Osteoblast (primary cell): Measurements from ENCODE around the gene HIGD2A. TPM values are rescaled to one million over a fixed set of nuclear protein-coding genes. Genes with fewer than 3 reads are reported as not detected.
A peak's percentile ranks its signal among the peaks of the same experiment; 100 is the strongest.

Experiments
- DNase-seq: peaks from one replicate; pipeline ENCODE4 v3.0.0; 2011; ENCODE audit warnings: low spot score, mixed read lengths; ENCODE audit not compliant: insufficient read length; ENCODE audit errors: missing footprints
- H2AFZ ChIP-seq: 2 replicates; pipeline ENCODE4 v1.6.0; 2011; ENCODE audit warnings: mild to moderate bottlenecking, low read length
- H3K27ac ChIP-seq: 2 replicates; pipeline ENCODE4 v1.5.1; 2011; ENCODE audit warnings: mild to moderate bottlenecking, low read depth, low read length, moderate library complexity
- H3K27me3 ChIP-seq: 2 replicates; pipeline ENCODE4 v1.6.0; 2012; ENCODE audit warnings: mild to moderate bottlenecking, control low read depth, inconsistent platforms, low read length, moderate library complexity; ENCODE audit not compliant: insufficient read depth
- H3K36me3 ChIP-seq: 2 replicates; pipeline ENCODE4 v1.5.1; 2011; ENCODE audit warnings: mild to moderate bottlenecking, low read length, control low read depth, moderate library complexity; ENCODE audit not compliant: insufficient read depth
- H3K4me1 ChIP-seq: 2 replicates; pipeline ENCODE4 v1.5.1; 2011; ENCODE audit warnings: mild to moderate bottlenecking, low read length, control low read depth, moderate library complexity; ENCODE audit not compliant: insufficient read depth
- H3K4me2 ChIP-seq: 2 replicates; pipeline ENCODE4 v1.6.0; 2011; ENCODE audit warnings: mild to moderate bottlenecking, low read length; ENCODE audit not compliant: insufficient read depth
- H3K4me3 ChIP-seq: fragments of 200-600 bp; sonication (generic); 3 replicates; pipeline ENCODE4 v1.5.1; 2012; ENCODE audit warnings: mild to moderate bottlenecking, low read length, inconsistent platforms; ENCODE audit not compliant: insufficient read depth
- H3K79me2 ChIP-seq: 2 replicates; pipeline ENCODE4 v1.6.0; 2012; ENCODE audit warnings: mild to moderate bottlenecking, low read length, control low read depth, inconsistent platforms; ENCODE audit not compliant: insufficient read depth
- H3K9me3 ChIP-seq: 2 replicates; pipeline ENCODE4 v1.5.1; 2011; ENCODE audit warnings: low read depth, low read length, control low read depth
- H4K20me1 ChIP-seq: 2 replicates; pipeline ENCODE4 v1.6.0; 2012; ENCODE audit warnings: mild to moderate bottlenecking, low read length, control low read depth; ENCODE audit not compliant: insufficient read depth
- total RNA-seq: library from RNA; depleted of rRNA; stranded (reverse); fragments of >200 nt; gene quantifications from 2 replicates; pipeline ENCODE4 v1.2.3, GENCODE V29; 2012
- TF ChIP-seq, protein P1 (sequence below): IDR thresholded peaks from 2 replicates; pipeline ENCODE4 v1.5.1; 2011; ENCODE audit warnings: mild to moderate bottlenecking, low read depth, low read length, moderate library complexity; ENCODE audit errors: extremely low read depth

HIGD2A gene
- total RNA-seq, 1 donor, result 34.7 TPM

DNA sequence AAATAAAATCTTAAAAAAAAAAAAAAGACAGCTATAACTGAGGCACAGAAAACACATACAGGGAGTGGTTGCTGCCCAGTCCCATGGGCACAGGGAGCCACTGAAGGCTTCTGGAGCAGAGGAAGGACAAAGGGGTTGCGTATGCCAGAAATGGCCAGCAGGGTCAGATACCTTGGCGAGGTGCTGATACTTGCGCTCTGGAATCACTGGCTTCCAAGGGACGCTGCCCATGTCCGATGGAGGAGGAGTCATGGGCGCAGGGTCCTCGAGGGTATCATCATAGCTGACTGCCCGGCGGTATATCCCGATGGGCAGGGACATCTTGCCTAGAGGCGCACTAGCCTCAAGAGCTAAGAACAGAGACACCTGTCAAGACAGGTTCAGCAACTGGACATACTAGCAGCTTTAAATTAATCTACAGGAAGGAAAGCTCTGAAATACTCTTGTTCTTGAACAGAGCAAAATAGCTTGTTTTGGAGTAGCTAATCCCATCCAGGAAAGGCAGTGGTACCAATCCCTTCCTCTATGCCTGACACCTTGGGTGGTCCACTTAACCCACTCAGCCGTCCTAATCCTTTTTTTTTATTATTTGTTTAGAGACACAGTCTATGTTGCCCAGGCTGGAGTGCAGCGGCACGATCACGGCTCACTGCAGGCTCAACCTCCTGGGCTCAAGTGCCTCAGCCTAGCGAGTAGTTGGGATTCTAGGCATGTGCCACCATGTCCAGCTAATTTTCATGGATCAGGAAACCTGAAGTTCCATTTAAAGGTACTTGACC, 33.0 kb upstream of the HIGD2A start:
- DNase-seq, result no peak
- Histone ChIP-seq H3K27ac (no peak overlapping the region), H3K36me3 (peaks cover 57% of the 10 kb centered on the region), H3K27me3 (no peaks in the 10 kb centered on the region), H3K4me1 (no peaks in the 10 kb centered on the region), H4K20me1 (peaks cover 47% of the 10 kb centered on the region), H2AFZ (no peak overlapping the region), H3K4me3 (no peak overlapping the region), H3K79me2 (peaks cover 83% of the 10 kb centered on the region), H3K9me3 (no peaks in the 10 kb centered on the region), H3K4me2 (no peak overlapping the region)
- TF ChIP-seq, protein P1, sequence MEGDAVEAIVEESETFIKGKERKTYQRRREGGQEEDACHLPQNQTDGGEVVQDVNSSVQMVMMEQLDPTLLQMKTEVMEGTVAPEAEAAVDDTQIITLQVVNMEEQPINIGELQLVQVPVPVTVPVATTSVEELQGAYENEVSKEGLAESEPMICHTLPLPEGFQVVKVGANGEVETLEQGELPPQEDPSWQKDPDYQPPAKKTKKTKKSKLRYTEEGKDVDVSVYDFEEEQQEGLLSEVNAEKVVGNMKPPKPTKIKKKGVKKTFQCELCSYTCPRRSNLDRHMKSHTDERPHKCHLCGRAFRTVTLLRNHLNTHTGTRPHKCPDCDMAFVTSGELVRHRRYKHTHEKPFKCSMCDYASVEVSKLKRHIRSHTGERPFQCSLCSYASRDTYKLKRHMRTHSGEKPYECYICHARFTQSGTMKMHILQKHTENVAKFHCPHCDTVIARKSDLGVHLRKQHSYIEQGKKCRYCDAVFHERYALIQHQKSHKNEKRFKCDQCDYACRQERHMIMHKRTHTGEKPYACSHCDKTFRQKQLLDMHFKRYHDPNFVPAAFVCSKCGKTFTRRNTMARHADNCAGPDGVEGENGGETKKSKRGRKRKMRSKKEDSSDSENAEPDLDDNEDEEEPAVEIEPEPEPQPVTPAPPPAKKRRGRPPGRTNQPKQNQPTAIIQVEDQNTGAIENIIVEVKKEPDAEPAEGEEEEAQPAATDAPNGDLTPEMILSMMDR, result no peak

DNA sequence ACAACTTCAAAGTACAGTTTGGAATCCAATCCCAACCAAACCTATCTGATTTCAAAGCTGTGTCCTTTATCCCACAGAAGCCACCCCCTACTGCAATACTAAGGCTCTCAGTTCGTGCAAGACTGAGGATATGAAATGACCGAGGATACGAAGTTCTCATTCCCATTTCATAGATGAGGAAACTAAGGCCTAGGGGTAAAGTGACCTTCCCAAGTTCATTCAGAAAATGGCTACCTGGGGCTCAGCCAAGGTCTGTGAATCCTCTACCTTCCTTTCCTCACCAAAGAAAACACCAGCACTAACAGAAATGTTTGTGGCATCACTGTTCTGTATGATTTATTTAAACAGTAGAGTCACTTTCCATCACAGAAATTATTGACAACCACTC, 32.4 kb upstream of the HIGD2A start:
- TF ChIP-seq, protein P1, result no peak
- no peak for DNase-seq
- H3K4me3 ChIP-seq, result no peak overlapping the region
- no peak overlapping the region for H3K27ac ChIP-seq
- H3K36me3 ChIP-seq, result peaks cover 54% of the 10 kb centered on the region
- no peaks in the 10 kb centered on the region for H3K9me3 ChIP-seq
- no peaks in the 10 kb centered on the region for H3K27me3 ChIP-seq
- peaks cover 84% of the 10 kb centered on the region for H3K79me2 ChIP-seq
- no peak overlapping the region for H3K4me2 ChIP-seq
- no peaks in the 10 kb centered on the region for H3K4me1 ChIP-seq
- H4K20me1 ChIP-seq, result peaks cover 51% of the 10 kb centered on the region
- no peak overlapping the region for H2AFZ ChIP-seq

DNA sequence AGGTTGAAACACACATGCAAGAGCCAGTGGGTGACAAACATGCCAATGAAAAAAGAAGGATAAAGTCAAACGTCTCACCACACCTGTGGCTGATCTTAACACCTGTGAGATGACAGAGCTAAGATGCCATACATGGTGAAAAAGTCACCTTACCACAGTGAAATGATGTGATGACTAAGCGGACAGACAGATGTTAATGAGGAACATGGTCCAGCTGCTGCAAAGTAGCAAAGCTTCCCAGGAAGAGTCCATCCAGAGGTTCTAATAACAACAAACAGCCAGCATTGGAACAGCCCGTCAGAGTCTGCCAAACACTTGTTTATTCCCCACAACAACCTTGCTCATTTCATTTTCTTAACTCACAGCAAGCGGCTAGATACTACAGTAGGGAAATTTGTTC, 28.9 kb upstream of the HIGD2A start:
- peaks cover 60% of the 10 kb centered on the region for H3K79me2 ChIP-seq
- H3K4me3 ChIP-seq, result no peak overlapping the region
- DNase-seq, result no peak

DNA sequence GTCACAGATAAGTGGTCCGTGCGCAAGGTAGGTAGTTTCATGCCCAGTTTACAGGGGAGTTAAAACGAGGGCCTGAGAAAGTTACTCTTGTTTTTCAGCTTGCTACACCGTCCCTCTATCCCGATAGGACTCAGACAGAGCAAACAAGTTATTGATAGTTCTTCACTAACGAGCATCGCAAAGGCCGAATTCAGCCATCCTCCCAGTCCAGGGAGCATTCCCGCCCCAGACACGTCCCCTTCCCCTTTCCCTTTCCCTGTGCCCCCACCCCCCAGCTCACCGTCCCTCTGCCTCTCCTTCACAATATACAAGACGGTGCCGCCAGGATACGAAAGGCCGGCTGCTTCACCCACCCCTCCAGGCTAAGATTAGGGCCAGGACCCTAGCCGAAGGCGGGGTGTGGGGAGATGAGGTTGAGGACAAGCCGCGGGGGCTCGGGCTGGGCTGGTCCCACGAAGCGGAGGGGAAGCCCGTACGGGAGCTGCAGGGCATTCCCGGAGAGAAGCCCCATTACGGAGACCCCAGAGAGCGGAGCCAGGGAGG, 27.6 kb upstream of the HIGD2A start:
- peak overlapping the region; percentile 97 for H2AFZ ChIP-seq
- peak overlapping the region; percentile 93 for H3K4me2 ChIP-seq
- H4K20me1 ChIP-seq, result peaks cover 20% of the 10 kb centered on the region
- TF ChIP-seq, protein P1, result no peak
- peaks cover 47% of the 10 kb centered on the region for H3K79me2 ChIP-seq
- no peak for DNase-seq
- peaks cover 9% of the 10 kb centered on the region for H3K4me1 ChIP-seq
- peak overlapping the region; percentile 99 for H3K4me3 ChIP-seq
- no peaks in the 10 kb centered on the region for H3K9me3 ChIP-seq
- H3K27ac ChIP-seq, result peak overlapping the region; percentile 77
- H3K27me3 ChIP-seq, result no peaks in the 10 kb centered on the region
- peaks cover 14% of the 10 kb centered on the region for H3K36me3 ChIP-seq

More for the DNA sequence above, 28.9 kb upstream of the HIGD2A start:
- no peak overlapping the region for H3K27ac ChIP-seq
- peaks cover 6% of the 10 kb centered on the region for H3K4me1 ChIP-seq
- H3K4me2 ChIP-seq, result no peak overlapping the region
- no peak overlapping the region for H2AFZ ChIP-seq
- no peaks in the 10 kb centered on the region for H3K9me3 ChIP-seq
- TF ChIP-seq, protein P1, result no peak
- peaks cover 30% of the 10 kb centered on the region for H4K20me1 ChIP-seq
- peaks cover 26% of the 10 kb centered on the region for H3K36me3 ChIP-seq
- no peaks in the 10 kb centered on the region for H3K27me3 ChIP-seq
